GM12801 (cell line): ENCODE data around the gene FCER2.

ENCODE experiments used
- TF ChIP-seq, protein P1 (sequence below): IDR thresholded peaks from one replicate; pipeline ENCODE4 v1.5.1; 2011; ENCODE audit warnings: control low read depth; ENCODE audit not compliant: insufficient read length; ENCODE audit errors: extremely low read depth

FCER2 gene

DNA sequence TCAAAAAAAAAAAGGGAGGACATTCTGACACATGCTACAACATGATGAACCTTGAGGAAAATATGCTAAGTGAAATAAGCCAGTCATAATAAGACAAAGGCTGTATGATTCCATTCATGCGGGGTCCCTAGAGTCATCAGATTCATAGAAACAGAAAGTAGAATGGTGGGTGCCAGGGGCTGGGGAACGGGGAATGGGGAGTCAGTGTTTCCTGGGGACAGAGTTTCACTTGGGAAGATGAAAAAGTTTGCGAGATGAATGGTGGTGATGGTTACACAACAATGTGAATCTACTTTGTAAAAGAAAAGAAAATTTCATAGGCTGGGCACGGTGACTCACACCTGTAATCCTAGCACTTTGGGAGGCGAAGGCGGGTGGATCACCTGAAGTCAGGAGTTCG is 36.1 kb upstream of the FCER2 start:
- TF ChIP-seq, protein P1, sequence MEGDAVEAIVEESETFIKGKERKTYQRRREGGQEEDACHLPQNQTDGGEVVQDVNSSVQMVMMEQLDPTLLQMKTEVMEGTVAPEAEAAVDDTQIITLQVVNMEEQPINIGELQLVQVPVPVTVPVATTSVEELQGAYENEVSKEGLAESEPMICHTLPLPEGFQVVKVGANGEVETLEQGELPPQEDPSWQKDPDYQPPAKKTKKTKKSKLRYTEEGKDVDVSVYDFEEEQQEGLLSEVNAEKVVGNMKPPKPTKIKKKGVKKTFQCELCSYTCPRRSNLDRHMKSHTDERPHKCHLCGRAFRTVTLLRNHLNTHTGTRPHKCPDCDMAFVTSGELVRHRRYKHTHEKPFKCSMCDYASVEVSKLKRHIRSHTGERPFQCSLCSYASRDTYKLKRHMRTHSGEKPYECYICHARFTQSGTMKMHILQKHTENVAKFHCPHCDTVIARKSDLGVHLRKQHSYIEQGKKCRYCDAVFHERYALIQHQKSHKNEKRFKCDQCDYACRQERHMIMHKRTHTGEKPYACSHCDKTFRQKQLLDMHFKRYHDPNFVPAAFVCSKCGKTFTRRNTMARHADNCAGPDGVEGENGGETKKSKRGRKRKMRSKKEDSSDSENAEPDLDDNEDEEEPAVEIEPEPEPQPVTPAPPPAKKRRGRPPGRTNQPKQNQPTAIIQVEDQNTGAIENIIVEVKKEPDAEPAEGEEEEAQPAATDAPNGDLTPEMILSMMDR = no peak

DNA sequence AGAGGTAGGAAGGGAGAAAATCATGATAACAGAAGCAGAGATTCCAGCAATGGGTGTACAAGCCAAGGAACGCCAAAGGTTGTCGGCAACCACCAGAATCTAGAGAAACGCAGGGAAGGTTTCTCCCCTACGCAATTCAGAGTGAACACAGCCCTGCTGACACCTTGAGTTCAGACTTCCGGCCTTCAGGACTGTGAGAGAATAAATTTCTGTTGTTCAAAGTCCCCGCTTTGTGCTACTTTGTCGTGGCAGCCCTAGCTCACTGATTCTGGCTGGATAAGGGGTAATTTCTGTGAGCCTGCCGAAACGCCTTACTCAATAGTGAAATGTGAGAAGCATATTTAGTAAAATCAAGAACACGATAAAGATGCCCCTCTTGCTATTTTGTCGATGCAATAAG is 35.3 kb upstream of the FCER2 start:
- TF ChIP-seq, protein P1 = no peak

DNA sequence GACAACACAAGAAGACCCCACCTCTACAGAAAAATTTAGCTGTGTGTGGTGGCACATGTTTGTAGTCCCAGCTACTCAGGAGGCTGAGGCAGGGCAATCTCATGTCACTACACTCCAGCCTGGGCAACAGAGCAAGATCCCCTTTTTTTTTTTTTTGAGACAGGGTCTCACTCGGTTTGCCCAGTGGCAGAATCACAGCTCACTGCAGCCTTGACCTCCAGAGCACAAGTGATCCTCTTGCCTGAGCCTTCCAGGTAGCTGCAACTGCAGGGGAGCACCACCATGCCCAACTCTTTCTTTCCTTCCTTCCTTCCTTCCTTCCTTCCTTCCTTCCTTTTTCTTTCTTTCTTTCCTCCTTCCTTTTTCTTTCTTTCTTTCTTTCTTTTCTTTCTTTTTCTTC is 34.2 kb upstream of the FCER2 start:
- TF ChIP-seq, protein P1 = no peak

DNA sequence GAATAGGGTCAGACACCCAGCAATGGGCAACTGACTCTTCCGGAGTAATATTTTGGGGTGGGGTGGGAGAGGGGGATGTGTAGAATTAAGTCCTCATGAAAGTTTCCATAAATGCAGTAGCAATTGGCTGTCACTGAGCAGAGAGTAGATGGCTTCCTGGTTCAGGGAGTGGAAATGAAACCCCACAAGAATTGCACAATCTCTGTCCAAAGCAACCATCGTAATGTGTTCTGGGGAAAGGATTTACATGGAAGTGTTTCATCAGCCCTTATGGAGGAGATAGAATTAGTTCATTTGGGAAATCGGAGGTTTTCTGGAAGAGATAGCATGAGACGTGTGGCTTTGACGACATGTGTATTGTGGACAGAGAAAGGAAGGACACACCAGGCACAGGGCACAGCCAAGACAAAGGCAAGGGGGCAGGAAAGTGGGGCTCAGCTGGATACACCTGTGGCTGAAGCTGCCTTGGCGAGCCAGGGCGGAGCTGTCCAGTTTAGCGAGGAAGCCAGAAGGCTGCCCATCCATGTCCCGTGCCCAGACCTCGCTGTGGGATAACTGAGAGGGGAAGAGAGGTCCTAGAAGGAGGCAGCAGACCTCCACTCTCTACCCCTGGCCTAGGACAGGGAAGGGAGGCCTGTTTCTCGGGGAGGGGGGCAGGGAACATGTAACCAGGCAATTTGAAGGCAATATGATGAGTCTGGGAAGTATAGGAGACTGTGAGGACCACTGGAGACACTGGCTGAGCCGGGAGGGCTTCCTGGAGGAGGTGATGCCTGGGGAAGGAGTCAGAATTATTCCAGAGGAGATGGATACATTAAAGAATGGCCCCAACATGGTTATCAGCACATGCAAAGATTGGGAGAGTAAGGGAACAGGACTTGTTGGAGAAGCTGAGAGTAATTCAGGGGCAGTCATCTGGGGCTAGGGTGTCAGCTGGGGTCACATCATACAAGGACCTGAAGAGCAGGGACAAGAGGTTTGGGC is 32.6 kb upstream of the FCER2 start:
- TF ChIP-seq, protein P1 = no peak

DNA sequence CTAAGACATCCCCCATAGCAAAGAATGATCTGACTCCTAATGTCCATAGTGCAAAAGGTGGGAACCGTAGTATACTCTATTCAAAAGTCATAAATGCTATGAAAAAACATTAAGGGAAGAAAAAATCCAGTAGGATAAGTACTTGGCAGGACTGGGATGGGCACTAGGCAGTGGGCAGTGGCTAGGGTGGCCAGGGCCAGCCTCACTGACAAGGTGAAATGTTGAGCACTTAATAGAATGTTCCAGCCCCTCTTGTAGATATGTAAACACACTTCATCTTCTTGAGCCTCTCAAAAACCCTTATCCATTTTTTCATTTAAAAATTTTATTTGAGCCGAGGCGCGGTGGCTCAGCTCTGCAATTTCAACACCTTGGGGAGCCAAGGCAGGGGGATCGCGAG is 31.4 kb upstream of the FCER2 start:
- TF ChIP-seq, protein P1 = no peak

DNA sequence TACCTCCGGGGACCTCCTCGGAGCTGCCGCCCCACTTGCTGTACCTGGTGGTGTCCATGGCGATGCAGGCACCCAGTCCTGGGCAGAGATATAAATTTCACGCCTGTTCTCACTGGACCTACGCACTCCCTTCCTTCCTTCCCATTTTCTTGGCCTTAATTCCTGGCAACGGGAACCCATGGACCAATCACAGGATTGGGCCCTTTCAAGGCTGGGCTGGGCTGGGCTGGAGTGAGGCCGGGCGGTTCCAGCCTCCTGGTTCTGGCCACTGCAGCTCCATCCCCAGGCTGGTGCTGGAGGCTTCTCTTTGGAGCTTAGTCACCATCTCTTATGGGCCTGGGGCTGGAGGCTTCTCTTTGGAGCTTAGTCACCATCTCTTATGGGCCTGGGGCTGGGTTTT is 30.1 kb upstream of the FCER2 start, which contains the start of gene CLEC4G:
TSS of gene CLEC4G (minus strand) at position 66 of the 400 bp plus-strand sequence. CDS start at position 58, 8 bp downstream.
- TF ChIP-seq, protein P1 = no peak

DNA sequence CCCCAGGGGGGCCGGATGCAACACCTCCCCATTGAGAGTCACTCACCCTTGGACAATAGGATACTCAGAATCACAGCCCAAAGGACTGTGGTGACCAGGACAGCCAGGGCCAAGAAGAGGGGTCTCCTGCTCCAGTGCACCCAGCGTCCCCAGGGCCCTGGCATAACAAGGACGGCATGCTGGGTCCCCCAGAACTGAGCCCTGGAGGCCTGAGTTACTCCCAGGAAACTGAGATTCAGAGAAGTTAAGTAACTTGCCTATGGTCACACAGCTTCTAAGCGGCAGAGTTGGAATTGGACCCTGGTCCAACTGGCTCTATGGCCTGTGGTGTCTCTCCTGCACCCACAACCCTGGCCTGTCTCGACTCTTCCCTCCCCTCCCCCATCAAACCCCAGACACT is 29.7 kb upstream of the FCER2 start:
- TF ChIP-seq, protein P1 = no peak
